Osteocyte (in vitro differentiated cells): ENCODE data around the gene MRFAP1L1. TPM values are rescaled to one million over a fixed set of nuclear protein-coding genes. Genes with fewer than 3 reads are reported as not detected.

Experiments used
- DNase-seq: peaks from one replicate; pipeline ENCODE4 v3.0.0; 2021; ENCODE audit warnings: mixed read lengths; ENCODE audit not compliant: unreplicated experiment; ENCODE audit errors: extremely low spot score
- H3K27ac Mint-ChIP-seq: one replicate; pipeline ENCODE4 v1.8.0; 2021; ENCODE audit warnings: mild to moderate bottlenecking, mixed read lengths; ENCODE audit not compliant: unreplicated experiment
- H3K27me3 Mint-ChIP-seq: one replicate; pipeline ENCODE4 v1.8.0; 2021; ENCODE audit warnings: mixed read lengths; ENCODE audit not compliant: unreplicated experiment
- H3K36me3 Mint-ChIP-seq: one replicate; pipeline ENCODE4 v1.8.0; 2021; ENCODE audit warnings: mixed read lengths; ENCODE audit not compliant: unreplicated experiment
- H3K4me1 Mint-ChIP-seq: one replicate; pipeline ENCODE4 v1.8.0; 2021; ENCODE audit warnings: mixed read lengths; ENCODE audit not compliant: unreplicated experiment
- H3K4me3 Mint-ChIP-seq: one replicate; pipeline ENCODE4 v1.8.0; 2021; ENCODE audit warnings: mild to moderate bottlenecking, moderate library complexity, mixed read lengths; ENCODE audit not compliant: unreplicated experiment
- H3K9me3 Mint-ChIP-seq: one replicate; pipeline ENCODE4 v1.8.0; 2021; ENCODE audit warnings: mixed read lengths; ENCODE audit not compliant: unreplicated experiment
- CTCF ChIP-seq: fragments of 200-600 bp; sonication (generic); IDR thresholded peaks from 2 replicates; pipeline ENCODE4 v1.5.0; 2021; ENCODE audit warnings: antibody characterized with exemption, mild to moderate bottlenecking, moderate library complexity
- total RNA-seq: library from RNA; stranded (reverse); gene quantifications from 2 replicates; pipeline ENCODE4 v1.2.1, GENCODE V29; 2021

The MRFAP1L1 gene
- total RNA-seq, 1 donor from 2014 or later: 58.6 TPM

DNA sequence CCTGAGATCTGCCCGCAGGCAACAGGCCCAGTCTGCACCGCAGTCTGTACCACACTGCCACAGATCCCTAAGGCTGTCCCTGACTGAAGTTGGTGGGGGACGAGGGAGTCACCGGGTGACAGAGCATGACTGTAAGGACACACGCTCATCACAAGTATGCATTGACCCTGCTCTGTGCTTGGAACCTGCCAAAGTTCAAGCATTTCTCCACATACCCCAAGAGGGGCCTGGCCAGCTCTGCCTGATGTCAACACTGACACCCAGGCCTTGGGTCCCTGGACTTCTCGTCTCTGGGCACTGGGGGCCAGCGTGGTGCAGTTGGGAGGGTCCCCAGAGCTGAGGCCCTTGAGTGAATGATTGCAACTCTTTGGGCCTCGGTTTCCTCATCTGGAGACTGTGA is 14.2 kb upstream of the MRFAP1L1 start:
- no peak for TF ChIP-seq CTCF
- no peak for DNase-seq
- H3K36me3 Mint-ChIP-seq: peaks cover 3% of the 10 kb centered on the region
- H3K9me3 Mint-ChIP-seq: no peaks in the 10 kb centered on the region
- H3K4me3 Mint-ChIP-seq: no peak overlapping the region
- H3K27me3 Mint-ChIP-seq: no peaks in the 10 kb centered on the region
- peaks cover 25% of the 10 kb centered on the region for H3K4me1 Mint-ChIP-seq
- H3K27ac Mint-ChIP-seq: no peak overlapping the region

- Mint-ChIP-seq H3K27ac (no peak overlapping the region), H3K4me1 (peaks cover 22% of the 10 kb centered on the region), H3K4me3 (no peak overlapping the region), H3K9me3 (no peaks in the 10 kb centered on the region), H3K27me3 (no peaks in the 10 kb centered on the region), H3K36me3 (peaks cover 3% of the 10 kb centered on the region)
- no peak for DNase-seq
- TF ChIP-seq CTCF: no peak
Observed at GRCh38 chr4:6722891-6723290, 13.2 kb upstream of the MRFAP1L1 start.

DNA sequence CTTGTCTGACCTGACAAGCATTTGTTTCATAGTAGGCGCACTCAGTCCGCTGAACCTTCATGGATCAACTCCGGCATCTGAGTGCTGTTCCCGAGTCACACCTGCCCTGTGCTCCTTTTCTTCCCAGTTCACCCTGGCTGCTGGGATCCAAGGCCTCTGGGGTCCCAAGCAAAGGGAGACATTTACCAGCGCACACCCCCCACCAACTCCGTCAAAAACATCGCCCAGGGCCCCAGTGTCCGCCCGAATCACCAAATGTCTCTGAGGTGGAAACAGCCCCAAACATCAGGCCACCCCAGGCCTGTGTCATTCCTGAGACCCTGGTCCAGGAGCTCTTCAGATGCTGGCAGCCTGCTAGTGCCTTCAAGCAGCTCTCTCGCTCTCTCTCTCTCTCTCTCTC is 11.5 kb upstream of the MRFAP1L1 start:
- no peak for DNase-seq
- peaks cover 18% of the 10 kb centered on the region for H3K4me1 Mint-ChIP-seq
- no peaks in the 10 kb centered on the region for H3K27me3 Mint-ChIP-seq
- no peak overlapping the region for H3K27ac Mint-ChIP-seq
- no peak overlapping the region for H3K4me3 Mint-ChIP-seq
- no peak for TF ChIP-seq CTCF
- peaks cover 3% of the 10 kb centered on the region for H3K36me3 Mint-ChIP-seq
- no peaks in the 10 kb centered on the region for H3K9me3 Mint-ChIP-seq

DNA sequence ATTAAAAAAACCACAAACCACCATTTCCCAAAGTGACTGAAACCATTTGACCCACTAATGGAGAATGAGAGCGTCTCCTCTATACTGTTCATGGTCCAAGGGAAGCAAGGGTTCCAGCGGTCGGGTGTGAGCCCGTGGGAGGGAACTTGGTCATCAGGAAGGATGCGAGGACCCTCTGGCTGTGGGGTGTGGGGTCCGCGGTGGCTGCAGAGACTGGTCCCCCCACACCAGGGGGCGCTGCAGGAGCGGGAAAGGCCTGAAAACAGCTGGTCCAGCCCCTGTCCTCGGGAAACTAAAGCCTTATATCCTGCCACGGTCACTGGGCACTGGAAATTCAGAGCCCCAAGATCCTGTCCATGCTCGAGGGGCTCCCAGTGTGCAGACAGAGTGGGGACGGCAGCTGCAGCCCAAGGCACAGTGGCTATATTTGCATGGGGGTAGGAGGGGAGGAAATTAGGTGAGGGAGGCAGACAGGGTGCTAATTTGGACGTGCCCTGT is 10.6 kb upstream of the MRFAP1L1 start:
- no peak overlapping the region for H3K4me3 Mint-ChIP-seq
- TF ChIP-seq CTCF: peak; percentile 97
- H3K9me3 Mint-ChIP-seq: no peaks in the 10 kb centered on the region
- DNase-seq: peak; percentile 96
- no peak overlapping the region for H3K27ac Mint-ChIP-seq
- peaks cover 3% of the 10 kb centered on the region for H3K36me3 Mint-ChIP-seq
- H3K4me1 Mint-ChIP-seq: peaks cover 24% of the 10 kb centered on the region
- H3K27me3 Mint-ChIP-seq: no peaks in the 10 kb centered on the region

GRCh38 chr4:6719611-6720179 is 10.0 kb upstream of the MRFAP1L1 start:
- H3K4me3 Mint-ChIP-seq: no peak overlapping the region

More at GRCh38 chr4:6719611-6720179, 10.0 kb upstream of the MRFAP1L1 start:
- peaks cover 24% of the 10 kb centered on the region for H3K4me1 Mint-ChIP-seq
- H3K9me3 Mint-ChIP-seq: no peaks in the 10 kb centered on the region
- H3K36me3 Mint-ChIP-seq: peaks cover 3% of the 10 kb centered on the region
- no peak for TF ChIP-seq CTCF
- H3K27ac Mint-ChIP-seq: no peak overlapping the region
- no peaks in the 10 kb centered on the region for H3K27me3 Mint-ChIP-seq
- DNase-seq: no peak
